Fibroblast of gingiva (primary cell): ENCODE data around the gene SPATA9.
"Not testable (repeated sequence)": the region's sequence is repeated elsewhere in the genome, so short reads cannot be mapped to it uniquely, and the experiment has no call there.

Experiments
- DNase-seq: peaks from one replicate; pipeline ENCODE4 v3.0.0-alpha.2; 2011; ENCODE audit warnings: low read depth

SPATA9 gene

DNA sequence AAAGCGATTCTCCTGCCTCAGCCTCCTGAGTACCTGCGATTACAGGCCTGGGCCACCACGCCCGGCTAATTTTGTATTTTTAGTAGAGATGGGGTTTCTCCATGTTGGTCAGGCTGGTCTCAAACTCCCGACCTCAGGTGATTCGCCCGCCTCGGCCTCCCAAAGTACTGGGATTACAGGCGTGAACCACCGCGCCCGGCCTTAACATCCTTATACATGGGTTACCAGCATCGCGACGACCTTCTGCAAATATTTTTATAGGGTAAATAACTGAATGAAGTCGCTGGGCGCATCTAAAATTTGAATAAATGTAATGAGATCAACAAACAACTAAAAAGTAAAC is 36.6 kb downstream of the SPATA9 start:
- DNase-seq: not testable (repeated sequence)

- DNase-seq: peak; percentile 39
These were observed 38.3 kb downstream of the SPATA9 start for GRCh38 chr5:95644351-95645042.

DNA sequence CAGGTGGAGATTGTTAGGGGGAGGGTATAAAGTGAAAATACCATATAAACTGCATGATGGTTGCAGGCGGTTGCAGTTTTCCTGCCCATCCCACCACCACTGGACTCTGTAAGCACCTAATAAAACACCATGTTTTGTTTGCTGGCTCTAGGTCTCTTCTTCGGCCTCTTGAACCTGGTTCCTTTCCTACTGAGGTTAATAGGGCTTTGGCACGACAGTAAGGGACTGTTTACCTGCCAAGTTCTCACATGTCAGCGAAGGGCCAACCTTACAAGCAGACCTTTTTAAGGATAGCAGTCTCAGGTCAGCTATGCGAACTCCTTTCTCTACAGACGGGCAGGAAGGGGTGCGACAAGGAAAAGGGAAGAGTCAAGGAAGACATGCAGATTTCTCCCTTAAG is 39.6 kb downstream of the SPATA9 start:
- no peak for DNase-seq

GRCh38 chr5:95641741-95642220 is 41.0 kb downstream of the SPATA9 start:
- peak; percentile 62 for DNase-seq

- DNase-seq: no peak
These were observed 44.2 kb downstream of the SPATA9 start for GRCh38 chr5:95638632-95639031.

DNA sequence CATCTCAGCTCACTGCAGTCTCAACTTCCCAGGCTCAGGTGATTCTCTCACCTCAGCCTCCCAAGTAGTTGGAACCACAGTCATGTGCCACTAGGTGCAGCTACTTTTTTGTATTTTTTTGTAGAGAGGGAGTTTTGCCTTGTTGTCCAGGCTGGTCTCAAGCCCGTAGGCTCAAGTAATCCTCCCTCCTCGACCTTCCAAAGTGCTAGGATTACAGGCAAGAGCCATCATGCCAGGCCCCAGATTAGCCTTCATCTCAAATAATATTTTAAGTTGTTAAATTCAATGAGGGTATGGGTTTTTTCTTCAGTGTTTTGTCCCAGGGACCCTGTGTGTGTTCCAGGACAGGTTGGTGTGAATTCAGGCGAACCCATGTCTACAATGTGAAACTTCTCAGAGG is 48.7 kb downstream of the SPATA9 start:
- no peak for DNase-seq

- no peak for DNase-seq
These were observed 49.1 kb downstream of the SPATA9 start for GRCh38 chr5:95633671-95634070.

DNA sequence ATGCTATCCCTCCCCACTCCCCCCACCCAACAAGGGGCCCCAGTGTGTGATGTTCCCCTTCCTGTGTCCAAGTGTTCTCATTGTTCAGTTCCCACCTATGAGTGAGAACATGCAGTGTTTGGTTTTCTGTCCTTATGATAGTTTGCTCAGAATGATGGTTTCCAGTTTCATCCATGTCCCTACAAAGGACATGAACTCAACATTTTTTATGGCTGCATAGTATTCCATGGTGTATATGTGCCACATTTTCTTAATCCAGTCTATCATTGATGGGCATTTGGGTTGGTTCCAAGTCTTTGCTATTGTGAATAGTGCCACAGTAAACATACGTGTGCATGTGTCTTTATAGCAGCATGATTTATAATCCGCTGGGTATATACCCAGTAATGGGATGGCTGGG is 49.8 kb downstream of the SPATA9 start:
- DNase-seq: not testable (repeated sequence)

- DNase-seq: peak; percentile 26
These were observed 50.7 kb downstream of the SPATA9 start for GRCh38 chr5:95631991-95632675.

DNA sequence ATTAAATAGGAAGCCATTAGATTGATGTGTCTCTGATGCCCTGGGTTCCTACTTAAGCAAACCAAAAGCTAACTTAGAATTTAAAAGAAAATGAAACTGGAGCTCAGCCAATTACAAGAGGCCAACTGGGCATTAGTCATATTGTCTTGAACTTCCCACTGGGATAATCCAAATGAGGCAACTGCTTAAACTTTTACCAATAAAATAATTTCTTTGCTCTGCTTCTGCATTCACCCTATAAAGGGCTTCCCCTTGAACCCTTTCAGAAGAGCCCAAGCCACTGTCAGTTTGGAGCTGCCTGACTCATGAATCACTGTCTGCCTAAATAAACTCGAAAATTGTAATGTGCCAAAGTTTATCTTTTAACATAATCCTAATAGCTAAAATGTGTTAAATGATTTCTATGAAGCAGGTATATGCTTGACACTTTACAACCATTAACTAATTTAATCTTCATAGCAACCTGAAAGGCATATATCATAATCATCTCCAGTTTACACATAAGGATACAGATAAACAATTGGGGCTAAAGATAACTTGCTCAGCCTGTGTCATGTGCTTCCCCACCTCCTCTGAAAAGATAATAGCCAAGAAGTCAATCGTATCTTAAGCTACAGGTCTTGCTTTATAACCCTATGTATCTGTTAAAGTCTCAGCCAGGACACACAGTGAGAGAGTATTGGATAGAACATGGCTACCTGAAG is 51.4 kb downstream of the SPATA9 start:
- DNase-seq: peak; percentile 75

GRCh38 chr5:95630394-95630917 is 52.3 kb downstream of the SPATA9 start:
- no peak for DNase-seq

- DNase-seq: no peak
These were observed 53.9 kb downstream of the SPATA9 start for GRCh38 chr5:95628933-95629332.

GRCh38 chr5:95627971-95628810 is 54.6 kb downstream of the SPATA9 start:
- DNase-seq: no peak

DNA sequence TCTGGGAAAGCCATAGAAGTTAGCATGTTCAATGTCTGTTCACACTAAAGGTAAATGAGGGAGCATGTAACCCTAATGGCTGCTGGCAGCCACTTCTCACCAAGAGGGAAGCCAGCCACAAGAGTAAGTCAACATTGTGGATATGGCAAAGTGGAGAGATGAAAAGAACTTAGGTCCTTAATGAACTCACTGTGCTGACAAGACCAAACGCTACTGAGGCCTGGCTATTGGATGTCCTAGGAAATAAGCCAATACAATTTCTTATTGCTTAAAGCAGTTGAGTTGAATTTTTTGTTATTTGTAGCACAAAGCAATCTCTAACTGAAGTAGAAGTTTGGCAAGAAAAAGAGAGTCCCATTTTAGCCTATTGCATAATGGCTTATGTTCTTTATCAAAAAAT is 56.1 kb downstream of the SPATA9 start:
- no peak for DNase-seq

- no peak for DNase-seq
These were observed 58.4 kb downstream of the SPATA9 start for GRCh38 chr5:95624368-95624767.

- DNase-seq: no peak
These were observed 59.1 kb downstream of the SPATA9 start for GRCh38 chr5:95623706-95624105.

GRCh38 chr5:95621839-95622629 is 60.8 kb downstream of the SPATA9 start:
- no peak for DNase-seq

DNA sequence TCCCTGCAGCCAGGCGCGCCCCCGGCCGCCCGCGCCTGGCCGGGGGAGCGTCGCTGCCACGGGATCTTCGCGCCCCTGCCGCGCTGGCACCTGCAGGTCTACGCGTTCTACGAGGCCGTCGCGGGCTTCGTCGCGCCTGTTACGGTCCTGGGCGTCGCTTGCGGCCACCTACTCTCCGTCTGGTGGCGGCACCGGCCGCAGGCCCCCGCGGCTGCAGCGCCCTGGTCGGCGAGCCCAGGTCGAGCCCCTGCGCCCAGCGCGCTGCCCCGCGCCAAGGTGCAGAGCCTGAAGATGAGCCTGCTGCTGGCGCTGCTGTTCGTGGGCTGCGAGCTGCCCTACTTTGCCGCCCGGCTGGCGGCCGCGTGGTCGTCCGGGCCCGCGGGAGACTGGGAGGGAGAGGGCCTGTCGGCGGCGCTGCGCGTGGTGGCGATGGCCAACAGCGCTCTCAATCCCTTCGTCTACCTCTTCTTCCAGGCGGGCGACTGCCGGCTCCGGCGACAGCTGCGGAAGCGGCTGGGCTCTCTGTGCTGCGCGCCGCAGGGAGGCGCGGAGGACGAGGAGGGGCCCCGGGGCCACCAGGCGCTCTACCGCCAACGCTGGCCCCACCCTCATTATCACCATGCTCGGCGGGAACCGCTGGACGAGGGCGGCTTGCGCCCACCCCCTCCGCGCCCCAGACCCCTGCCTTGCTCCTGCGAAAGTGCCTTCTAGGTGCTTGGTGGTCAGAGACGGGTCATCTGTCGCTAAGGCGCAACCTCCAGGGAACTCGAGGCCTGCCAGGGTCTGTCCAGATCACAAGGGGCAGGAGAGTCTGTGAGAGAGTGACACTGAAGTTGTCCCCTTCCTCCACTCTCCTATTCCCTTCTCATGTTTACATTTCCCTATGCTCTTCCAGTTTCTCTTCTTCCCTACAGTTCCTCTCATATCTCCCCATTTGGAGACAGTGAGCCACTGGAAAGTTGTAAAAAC is 61.6 kb downstream of the SPATA9 start:
- peak; percentile 12 for DNase-seq

GRCh38 chr5:95620030-95620869 is 62.5 kb downstream of the SPATA9 start, which contains the start of gene GPR150:
Gene GPR150, plus strand, starts transcription at chr5:95620087. Its CDS starts 189 bp downstream, at chr5:95620276.
- peak; percentile 37 for DNase-seq
